GM21367 (cell line): ENCODE data around the gene PDE8A.
"Not testable (repeated sequence)": the region's sequence is repeated elsewhere in the genome, so short reads cannot be mapped to it uniquely, and the experiment has no call there.

Experiments used
- ATAC-seq: cut with Tn5 transposase; IDR thresholded peaks from one replicate; pipeline ENCODE4 v1.9.1; 2021; ENCODE audit not compliant: unreplicated experiment

Gene PDE8A

GRCh38 chr15:84987949-84988624 is 6.4 kb downstream of the PDE8A start:
- peak; percentile 42 for ATAC-seq

- no peak for ATAC-seq
Observed at GRCh38 chr15:84988909-84989644, 7.4 kb downstream of the PDE8A start.

- no peak for ATAC-seq
Observed at GRCh38 chr15:84990507-84990906, 8.9 kb downstream of the PDE8A start.

GRCh38 chr15:84991014-84991712 is 9.5 kb downstream of the PDE8A start:
- ATAC-seq: no peak

GRCh38 chr15:84992157-84992944 is 10.7 kb downstream of the PDE8A start:
- ATAC-seq: no peak

- ATAC-seq: no peak
Observed at GRCh38 chr15:84996055-84996454, 14.4 kb downstream of the PDE8A start.

GRCh38 chr15:84996714-84997113 is 15.1 kb downstream of the PDE8A start:
- not testable (repeated sequence) for ATAC-seq

GRCh38 chr15:84997214-84997613 is 15.6 kb downstream of the PDE8A start:
- ATAC-seq: not testable (repeated sequence)

- no peak for ATAC-seq
Observed at GRCh38 chr15:85000189-85000864, 18.7 kb downstream of the PDE8A start.

- no peak for ATAC-seq
Observed at GRCh38 chr15:85000937-85001336, 19.3 kb downstream of the PDE8A start.

GRCh38 chr15:85002517-85002916 is 20.9 kb downstream of the PDE8A start:
- no peak for ATAC-seq

- ATAC-seq: no peak
Observed at GRCh38 chr15:85003593-85004312, 22.1 kb downstream of the PDE8A start.

GRCh38 chr15:85004550-85004949 is 22.9 kb downstream of the PDE8A start:
- no peak for ATAC-seq

GRCh38 chr15:85005319-85005718 is 23.7 kb downstream of the PDE8A start:
- no peak for ATAC-seq

GRCh38 chr15:85005746-85006145 is 24.1 kb downstream of the PDE8A start:
- ATAC-seq: no peak

- no peak for ATAC-seq
Observed at GRCh38 chr15:85006201-85006600, 24.5 kb downstream of the PDE8A start.

GRCh38 chr15:85006655-85007054 is 25.0 kb downstream of the PDE8A start:
- ATAC-seq: no peak

- ATAC-seq: no peak
Observed at GRCh38 chr15:85007137-85007536, 25.5 kb downstream of the PDE8A start.

GRCh38 chr15:85007741-85008397 is 26.2 kb downstream of the PDE8A start:
- ATAC-seq: no peak
